WTC11 (cell line): ENCODE data around the gene ODAD3. TPM values are rescaled to one million over a fixed set of nuclear protein-coding genes. Genes with fewer than 3 reads are reported as not detected.

ENCODE experiments used
- ATAC-seq: fragments of 200-7000 bp; cut with Tn5 transposase; 2 replicates; pipeline ENCODE4 v1.10.0; 2021; ENCODE audit warnings: mild to moderate bottlenecking, moderate library complexity
- CTCF ChIA-PET: fragments of 300-600 bp; sonication (Branson Sonifier 250); formaldehyde crosslinking; loops from one replicate; lab custom pipeline; 2021; ENCODE audit warnings: antibody characterized with exemption; lab: Charles Lee
- POLR2A ChIA-PET: fragments of 350-600 bp; sonication (Branson Sonifier 250); formaldehyde crosslinking; loops from one replicate; lab custom pipeline; 2021; ENCODE audit warnings: antibody characterized with exemption; lab: Charles Lee
- DNase-seq: peaks from one replicate; pipeline ENCODE4 v3.0.0; 2021; ENCODE audit warnings: low spot score
- H3K27ac Mint-ChIP-seq: 2 replicates; pipeline ENCODE4 v1.8.0; 2021; ENCODE audit warnings: mixed read lengths
- H3K27me3 Mint-ChIP-seq: 2 replicates; pipeline ENCODE4 v1.8.0; 2021; ENCODE audit warnings: low read depth, mild to moderate bottlenecking, moderate library complexity, mixed read lengths
- H3K36me3 Mint-ChIP-seq: 2 replicates; pipeline ENCODE4 v1.8.0; 2021; ENCODE audit warnings: mixed read lengths
- H3K4me1 Mint-ChIP-seq: 2 replicates; pipeline ENCODE4 v1.8.0; 2022; ENCODE audit warnings: mixed read lengths
- H3K4me3 Mint-ChIP-seq: 2 replicates; pipeline ENCODE4 v1.8.0; 2021; ENCODE audit warnings: mild to moderate bottlenecking, moderate library complexity, mixed read lengths
- H3K9me3 Mint-ChIP-seq: 2 replicates; pipeline ENCODE4 v1.8.0; 2021; ENCODE audit warnings: mixed read lengths
- CDX4 ChIP-seq: fragments of 250-450 bp; sonication (Bioruptor Pico); IDR thresholded peaks from 2 replicates; pipeline ENCODE4 v1.9.0; 2021; ENCODE audit warnings: moderate library complexity, mild to moderate bottlenecking, inconsistent platforms, borderline replicate concordance
- CREM ChIP-seq: sonication (generic); formaldehyde crosslinking; IDR thresholded peaks from 2 replicates; pipeline ENCODE4 v1.8.1; 2022; ENCODE audit warnings: mild to moderate bottlenecking, missing genetic modification reagents, moderate library complexity
- ELF4 ChIP-seq: sonication (generic); formaldehyde crosslinking; IDR thresholded peaks from 2 replicates; pipeline ENCODE4 v1.8.1; 2022; ENCODE audit warnings: low read depth, mild to moderate bottlenecking, moderate library complexity, missing genetic modification reagents
- ESRRA ChIP-seq: sonication (generic); formaldehyde crosslinking; IDR thresholded peaks from 2 replicates; pipeline ENCODE4 v1.8.1; 2022; ENCODE audit warnings: mild to moderate bottlenecking, missing genetic modification reagents, borderline replicate concordance
- FOXJ3 ChIP-seq: sonication (generic); formaldehyde crosslinking; IDR thresholded peaks from 2 replicates; pipeline ENCODE4 v1.9.0; 2021; ENCODE audit warnings: missing genetic modification reagents, mild to moderate bottlenecking, borderline replicate concordance
- HMGXB4 ChIP-seq: sonication (generic); formaldehyde crosslinking; IDR thresholded peaks from 2 replicates; pipeline ENCODE4 v1.8.1; 2023; ENCODE audit warnings: mild to moderate bottlenecking, moderate library complexity, missing genetic modification reagents
- JAZF1 ChIP-seq: fragments of 250-450 bp; sonication (Bioruptor Pico); IDR thresholded peaks from 2 replicates; pipeline ENCODE4 v1.9.0; 2021; ENCODE audit warnings: moderate library complexity, mild to moderate bottlenecking, inconsistent platforms
- JUN ChIP-seq: sonication (generic); formaldehyde crosslinking; IDR thresholded peaks from 2 replicates; pipeline ENCODE4 v1.8.0; 2023; ENCODE audit warnings: mild to moderate bottlenecking, missing genetic modification reagents
- SMAD3 ChIP-seq: sonication (generic); formaldehyde crosslinking; IDR thresholded peaks from 2 replicates; pipeline ENCODE4 v1.8.0; 2022; ENCODE audit warnings: missing genetic modification reagents, mild to moderate bottlenecking, borderline replicate concordance
- TEAD1 ChIP-seq: sonication (generic); formaldehyde crosslinking; IDR thresholded peaks from 2 replicates; pipeline ENCODE4 v1.8.0; 2022; ENCODE audit warnings: mild to moderate bottlenecking, missing genetic modification reagents
- ZNF263 ChIP-seq: sonication (generic); formaldehyde crosslinking; IDR thresholded peaks from 2 replicates; pipeline ENCODE4 v1.8.1; 2022; ENCODE audit warnings: low read depth, mild to moderate bottlenecking, moderate library complexity, missing genetic modification reagents
- ZNF416 ChIP-seq: fragments of 250-450 bp; sonication (Bioruptor Pico); IDR thresholded peaks from 2 replicates; pipeline ENCODE4 v1.9.0; 2021; ENCODE audit warnings: mild to moderate bottlenecking, inconsistent platforms
- total RNA-seq: library from RNA; stranded (reverse); gene quantifications from 3 replicates; pipeline ENCODE4 v1.2.3, GENCODE V29; 2021
- TF ChIP-seq, protein P1 (sequence below): fragments of 200-600 bp; IDR thresholded peaks from 2 replicates; pipeline ENCODE4 v1.8.0; 2022; ENCODE audit warnings: antibody characterized with exemption
- TF ChIP-seq, protein P2 (sequence below): sonication (generic); formaldehyde crosslinking; conservative IDR thresholded peaks from 2 replicates; pipeline ENCODE4 v1.8.1; 2022; ENCODE audit warnings: mild to moderate bottlenecking, missing genetic modification reagents
- TF ChIP-seq, protein P3 (sequence below): sonication (generic); formaldehyde crosslinking; IDR thresholded peaks from 2 replicates; pipeline ENCODE4 v1.8.1; 2022; ENCODE audit warnings: missing genetic modification reagents, borderline replicate concordance

ODAD3 gene
- total RNA-seq, 1 experiment from 2014 or later: 4.1 TPM

- no peak for TF ChIP-seq TEAD1 (CRISPR knock-in tag)
- no peak for TF ChIP-seq HMGXB4 (CRISPR knock-in tag)
- no peak for TF ChIP-seq ELF4 (CRISPR knock-in tag)
- ATAC-seq: no peak
- POLR2A ChIA-PET: interaction anchor here (1.1 kb wide), 1 partner anchor 20 kb away, joined by 4 read pairs; no protein-coding TSS in a partner anchor
- Mint-ChIP-seq H3K27me3 (no peaks in the 10 kb centered on the region), H3K4me3 (no peak overlapping the region), H3K9me3 (no peaks in the 10 kb centered on the region), H3K36me3 (peaks cover 40% of the 10 kb centered on the region), H3K27ac (no peak overlapping the region), H3K4me1 (no peaks in the 10 kb centered on the region)
- no peak for DNase-seq
- CTCF ChIA-PET: interaction anchor here (1.1 to 2.4 kb wide), 4 partner anchors 11 to 21 kb away, joined by 3 to 10 read pairs (median 6); no protein-coding TSS in a partner anchor
Observed at GRCh38 chr19:11401808-11402543, 32.9 kb downstream of the ODAD3 start.

GRCh38 chr19:11400798-11401197, 34.1 kb downstream of the ODAD3 start:
- H3K36me3 Mint-ChIP-seq: peaks cover 41% of the 10 kb centered on the region
- CTCF ChIA-PET: interaction anchor here (0.7 to 2.4 kb wide), 4 partner anchors 13 to 20 kb away, joined by 3 to 10 read pairs (median 6); no protein-coding TSS in a partner anchor
- H3K27me3 Mint-ChIP-seq: no peaks in the 10 kb centered on the region
- no peaks in the 10 kb centered on the region for H3K4me1 Mint-ChIP-seq
- DNase-seq: no peak
- POLR2A ChIA-PET: no interaction called here
- no peak for ATAC-seq
- no peak overlapping the region for H3K4me3 Mint-ChIP-seq
- no peak overlapping the region for H3K27ac Mint-ChIP-seq
- no peaks in the 10 kb centered on the region for H3K9me3 Mint-ChIP-seq
- TF ChIP-seq ZNF416 (CRISPR knock-in tag) (no peak), FOXJ3 (no peak), SMAD3 (no peak)

- ATAC-seq (no peak), DNase-seq (no peak)
- H3K4me1 Mint-ChIP-seq: peaks cover 6% of the 10 kb centered on the region
- H3K36me3 Mint-ChIP-seq: peaks cover 41% of the 10 kb centered on the region
- no peak overlapping the region for H3K4me3 Mint-ChIP-seq
- H3K27me3 Mint-ChIP-seq: no peaks in the 10 kb centered on the region; the same call in 1 of the 2 replicates
- no peak overlapping the region for H3K27ac Mint-ChIP-seq
- ChIA-PET POLR2A (no interaction called here), CTCF (interaction anchor here (2.3 to 2.4 kb wide), 2 partner anchors 17 to 19 kb away, joined by 8 to 10 read pairs; no protein-coding TSS in a partner anchor)
- TF ChIP-seq JAZF1 (CRISPR knock-in tag) (no peak), JUN (no peak), CREM (CRISPR knock-in tag) (no peak), CDX4 (no peak), ZNF263 (CRISPR knock-in tag) (no peak), ESRRA (no peak)
- TF ChIP-seq, protein P1, sequence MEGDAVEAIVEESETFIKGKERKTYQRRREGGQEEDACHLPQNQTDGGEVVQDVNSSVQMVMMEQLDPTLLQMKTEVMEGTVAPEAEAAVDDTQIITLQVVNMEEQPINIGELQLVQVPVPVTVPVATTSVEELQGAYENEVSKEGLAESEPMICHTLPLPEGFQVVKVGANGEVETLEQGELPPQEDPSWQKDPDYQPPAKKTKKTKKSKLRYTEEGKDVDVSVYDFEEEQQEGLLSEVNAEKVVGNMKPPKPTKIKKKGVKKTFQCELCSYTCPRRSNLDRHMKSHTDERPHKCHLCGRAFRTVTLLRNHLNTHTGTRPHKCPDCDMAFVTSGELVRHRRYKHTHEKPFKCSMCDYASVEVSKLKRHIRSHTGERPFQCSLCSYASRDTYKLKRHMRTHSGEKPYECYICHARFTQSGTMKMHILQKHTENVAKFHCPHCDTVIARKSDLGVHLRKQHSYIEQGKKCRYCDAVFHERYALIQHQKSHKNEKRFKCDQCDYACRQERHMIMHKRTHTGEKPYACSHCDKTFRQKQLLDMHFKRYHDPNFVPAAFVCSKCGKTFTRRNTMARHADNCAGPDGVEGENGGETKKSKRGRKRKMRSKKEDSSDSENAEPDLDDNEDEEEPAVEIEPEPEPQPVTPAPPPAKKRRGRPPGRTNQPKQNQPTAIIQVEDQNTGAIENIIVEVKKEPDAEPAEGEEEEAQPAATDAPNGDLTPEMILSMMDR: no peak
- TF ChIP-seq, protein P2, sequence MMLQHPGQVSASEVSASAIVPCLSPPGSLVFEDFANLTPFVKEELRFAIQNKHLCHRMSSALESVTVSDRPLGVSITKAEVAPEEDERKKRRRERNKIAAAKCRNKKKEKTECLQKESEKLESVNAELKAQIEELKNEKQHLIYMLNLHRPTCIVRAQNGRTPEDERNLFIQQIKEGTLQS (CRISPR knock-in tag): no peak
- TF ChIP-seq, protein P3, sequence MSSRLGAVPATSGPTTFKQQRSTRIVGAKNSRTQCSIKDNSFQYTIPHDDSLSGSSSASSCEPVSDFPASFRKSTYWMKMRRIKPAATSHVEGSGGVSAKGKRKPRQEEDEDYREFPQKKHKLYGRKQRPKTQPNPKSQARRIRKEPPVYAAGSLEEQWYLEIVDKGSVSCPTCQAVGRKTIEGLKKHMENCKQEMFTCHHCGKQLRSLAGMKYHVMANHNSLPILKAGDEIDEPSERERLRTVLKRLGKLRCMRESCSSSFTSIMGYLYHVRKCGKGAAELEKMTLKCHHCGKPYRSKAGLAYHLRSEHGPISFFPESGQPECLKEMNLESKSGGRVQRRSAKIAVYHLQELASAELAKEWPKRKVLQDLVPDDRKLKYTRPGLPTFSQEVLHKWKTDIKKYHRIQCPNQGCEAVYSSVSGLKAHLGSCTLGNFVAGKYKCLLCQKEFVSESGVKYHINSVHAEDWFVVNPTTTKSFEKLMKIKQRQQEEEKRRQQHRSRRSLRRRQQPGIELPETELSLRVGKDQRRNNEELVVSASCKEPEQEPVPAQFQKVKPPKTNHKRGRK (CRISPR knock-in tag): no peak
- H3K9me3 Mint-ChIP-seq: no peaks in the 10 kb centered on the region
Observed at GRCh38 chr19:11399667-11400066, 35.3 kb downstream of the ODAD3 start.
